Activated T-cell treated with anti-CD3 and anti-CD28 coated beads, Interleukin-2, amount 50 U/mL, for 4 hours (primary cell): ENCODE data around the gene RBM38. TPM values are rescaled to one million over a fixed set of nuclear protein-coding genes. Genes with fewer than 3 reads are reported as not detected.
"Not testable (repeated sequence)": the region's sequence is repeated elsewhere in the genome, so short reads cannot be mapped to it uniquely, and the experiment has no call there.

ENCODE experiments used
- ATAC-seq, 2 donors: fragments of 200-7000 bp; cut with Tn5 transposase; one replicate each; pipeline ENCODE4 v1.10.0; 2021
- DNase-seq: peaks from one replicate; pipeline ENCODE4 v3.0.0-alpha.2; 2020
- H3K27me3 Mint-ChIP-seq: one replicate; pipeline ENCODE4 v1.8.0; 2021; ENCODE audit warnings: low read depth, mixed read lengths
- H3K36me3 Mint-ChIP-seq: one replicate; pipeline ENCODE4 v1.8.0; 2022; ENCODE audit warnings: mixed read lengths; ENCODE audit not compliant: insufficient read depth
- H3K4me1 Mint-ChIP-seq: one replicate; pipeline ENCODE4 v1.8.0; 2021; ENCODE audit warnings: low read depth, mixed read lengths
- H3K4me3 Mint-ChIP-seq: one replicate; pipeline ENCODE4 v1.8.0; 2021; ENCODE audit warnings: mild to moderate bottlenecking, moderate library complexity, mixed read lengths
- H3K9me3 Mint-ChIP-seq: one replicate; pipeline ENCODE4 v1.8.0; 2021; ENCODE audit warnings: mixed read lengths
- total RNA-seq, 3 donors: library from RNA; stranded (reverse); gene quantifications; one replicate each; pipeline ENCODE4 v1.2.1, GENCODE V29; 2021

RBM38 gene
- total RNA-seq, 3 donors from 2014 or later, result 123 to 172 (median 129) TPM

- Mint-ChIP-seq H3K9me3 (no peaks in the 10 kb centered on the region), H3K36me3 (no peaks in the 10 kb centered on the region), H3K4me1 (peaks cover 31% of the 10 kb centered on the region), H3K4me3 (no peak overlapping the region), H3K27me3 (peaks cover 2% of the 10 kb centered on the region)
- ATAC-seq, result no peak
- DNase-seq, result no peak
Measured at GRCh38 chr20:57422254-57422653, 31.1 kb downstream of the RBM38 start.

DNA sequence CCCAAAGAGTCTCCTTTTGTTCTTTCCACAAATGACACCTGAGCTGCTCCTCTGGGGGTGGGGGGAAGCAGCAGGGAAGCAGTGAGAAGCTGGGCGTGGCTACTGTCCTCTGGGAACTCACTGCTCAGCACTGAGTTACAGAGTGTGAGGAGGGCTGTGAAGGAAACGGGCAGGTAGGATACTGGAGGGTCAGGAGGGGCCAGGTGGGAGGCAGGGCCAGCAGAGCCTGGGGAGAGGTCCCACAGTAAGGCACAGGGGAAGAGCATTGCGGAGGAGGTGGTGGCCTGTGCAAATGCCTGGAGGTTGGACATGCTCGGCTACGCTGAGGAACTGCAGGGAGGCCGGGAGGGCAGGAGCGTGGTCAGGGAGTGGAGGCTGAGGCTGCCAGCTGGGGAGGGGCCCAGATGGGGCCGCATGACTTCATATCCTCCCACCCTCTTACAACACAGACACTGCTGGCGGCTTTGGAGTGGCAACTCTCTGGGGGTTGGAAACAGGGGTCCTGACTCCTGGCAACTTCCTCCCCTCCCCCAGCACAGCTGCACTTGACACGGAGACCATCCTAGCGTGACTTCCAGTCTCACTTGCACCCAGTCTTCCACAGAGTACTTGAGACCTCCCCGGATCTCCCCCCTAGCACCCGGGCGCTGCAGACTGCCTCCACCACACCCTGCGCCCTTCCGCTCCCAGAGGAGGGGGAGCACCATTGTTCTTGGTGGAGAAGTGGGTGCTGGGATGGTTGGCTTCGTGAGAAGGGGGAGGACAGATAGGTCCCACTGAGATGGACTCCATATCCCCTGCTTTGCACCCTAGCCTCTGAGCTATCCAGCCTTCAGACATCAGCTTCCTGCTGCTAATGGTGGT, 34.2 kb downstream of the RBM38 start:
- Mint-ChIP-seq H3K9me3 (no peaks in the 10 kb centered on the region), H3K27me3 (peaks cover 2% of the 10 kb centered on the region), H3K36me3 (no peaks in the 10 kb centered on the region), H3K4me1 (peaks cover 39% of the 10 kb centered on the region), H3K4me3 (no peak overlapping the region)
- ATAC-seq (no peak), DNase-seq (no peak)

DNA sequence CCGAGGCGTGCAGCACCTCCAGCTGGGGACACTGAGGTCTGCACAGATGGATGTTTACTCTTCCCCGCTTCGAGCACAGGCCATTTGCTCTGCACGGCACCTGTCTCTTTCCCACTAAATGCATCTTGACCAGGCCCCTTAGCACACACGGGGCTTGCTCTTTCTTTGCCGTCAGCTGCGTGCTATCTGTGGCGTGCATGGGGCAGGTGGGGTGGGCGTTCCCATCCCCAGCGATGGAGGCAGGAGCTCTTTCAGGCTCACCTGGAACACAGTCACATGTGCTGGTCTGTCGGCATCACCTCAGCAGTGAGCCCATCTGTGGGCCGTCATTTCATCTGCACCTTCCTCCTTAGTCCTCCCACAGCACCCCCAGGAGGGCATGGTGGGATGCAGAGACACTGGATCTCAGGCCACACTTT, 35.1 kb downstream of the RBM38 start:
- no peak for ATAC-seq
- H3K9me3 Mint-ChIP-seq, result no peaks in the 10 kb centered on the region

DNA sequence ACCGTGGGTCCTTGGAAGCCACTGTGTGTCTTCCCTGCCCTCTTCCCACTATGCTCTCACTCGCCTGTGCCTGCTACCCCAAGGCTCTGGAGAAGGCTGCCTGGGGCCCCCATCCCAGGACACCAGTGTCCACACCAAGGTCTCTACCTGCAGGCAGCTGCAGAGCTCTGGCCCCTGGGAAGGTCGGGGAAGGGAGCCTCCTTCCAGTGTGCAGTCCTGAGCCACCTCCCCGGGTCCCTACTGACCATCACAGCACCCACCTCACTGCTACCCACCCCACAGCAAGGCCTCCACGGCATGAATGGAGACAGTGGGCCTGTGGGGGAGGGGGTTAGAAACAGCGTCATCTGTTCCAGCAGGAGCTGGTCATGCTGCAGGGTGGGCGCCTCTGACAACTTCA, 35.6 kb downstream of the RBM38 start:
- H3K4me3 Mint-ChIP-seq, result no peak overlapping the region
- no peaks in the 10 kb centered on the region for H3K9me3 Mint-ChIP-seq

More for the DNA sequence above, 35.1 kb downstream of the RBM38 start:
- H3K4me3 Mint-ChIP-seq, result no peak overlapping the region
- H3K27me3 Mint-ChIP-seq, result peaks cover 2% of the 10 kb centered on the region
- DNase-seq, result no peak
- H3K36me3 Mint-ChIP-seq, result no peaks in the 10 kb centered on the region
- H3K4me1 Mint-ChIP-seq, result peaks cover 42% of the 10 kb centered on the region

GRCh38 chr20:57428324-57429158, 37.3 kb downstream of the RBM38 start:
- Mint-ChIP-seq H3K4me1 (peaks cover 62% of the 10 kb centered on the region), H3K4me3 (no peak overlapping the region), H3K9me3 (no peaks in the 10 kb centered on the region), H3K36me3 (no peaks in the 10 kb centered on the region), H3K27me3 (peaks cover 2% of the 10 kb centered on the region)
- ATAC-seq, result no peak
- DNase-seq, result no peak

More for the DNA sequence above, 35.6 kb downstream of the RBM38 start:
- H3K27me3 Mint-ChIP-seq, result peaks cover 2% of the 10 kb centered on the region
- DNase-seq (no peak), ATAC-seq (no peak)
- H3K4me1 Mint-ChIP-seq, result peaks cover 47% of the 10 kb centered on the region
- H3K36me3 Mint-ChIP-seq, result no peaks in the 10 kb centered on the region

GRCh38 chr20:57429159-57429496, 37.9 kb downstream of the RBM38 start:
- no peak for ATAC-seq
- Mint-ChIP-seq H3K27me3 (peaks cover 2% of the 10 kb centered on the region), H3K9me3 (no peaks in the 10 kb centered on the region), H3K36me3 (no peaks in the 10 kb centered on the region), H3K4me1 (peaks cover 64% of the 10 kb centered on the region), H3K4me3 (no peak overlapping the region)
- no peak for DNase-seq

DNA sequence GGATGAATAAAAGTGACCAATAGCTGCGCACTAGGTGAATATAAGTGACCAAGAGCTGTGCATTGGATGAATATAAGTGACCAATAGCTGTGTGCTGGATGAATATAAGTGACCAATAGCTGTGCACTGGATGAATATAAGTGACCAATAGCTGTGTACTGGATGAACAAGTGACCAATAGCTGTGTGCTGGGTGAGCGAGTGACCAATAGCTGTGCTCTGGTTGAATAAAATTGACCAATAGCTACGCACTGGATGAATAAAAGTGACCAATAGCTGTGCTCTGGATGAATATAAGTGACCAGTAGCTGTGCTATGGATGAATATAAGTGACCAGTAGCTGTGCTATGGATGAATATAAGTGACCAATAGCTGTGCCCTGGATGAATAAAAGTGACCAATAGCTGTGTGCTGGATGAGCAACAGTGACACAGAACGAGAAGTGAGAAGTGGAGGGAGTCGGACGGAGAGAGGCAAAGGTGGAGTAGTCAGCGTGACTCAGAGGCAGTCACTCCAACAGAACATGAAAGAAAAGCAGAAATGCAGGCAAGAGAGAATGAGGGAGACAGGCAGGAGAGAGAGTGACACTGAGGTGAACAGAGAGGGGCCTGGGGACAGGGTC, 38.5 kb downstream of the RBM38 start:
- H3K36me3 Mint-ChIP-seq, result no peaks in the 10 kb centered on the region
- H3K4me1 Mint-ChIP-seq, result peaks cover 66% of the 10 kb centered on the region
- no peaks in the 10 kb centered on the region for H3K9me3 Mint-ChIP-seq
- ATAC-seq (no peak), DNase-seq (no peak)
- H3K4me3 Mint-ChIP-seq, result peak overlapping the region; percentile 19
- H3K27me3 Mint-ChIP-seq, result peaks cover 2% of the 10 kb centered on the region

- H3K27me3 Mint-ChIP-seq, ATAC-seq, H3K9me3 Mint-ChIP-seq, H3K4me3 Mint-ChIP-seq, DNase-seq, H3K36me3 Mint-ChIP-seq: not testable (repeated sequence)
- peaks cover 68% of the 10 kb centered on the region for H3K4me1 Mint-ChIP-seq
Measured at GRCh38 chr20:57430201-57430596, 39.0 kb downstream of the RBM38 start.

- H3K27me3 Mint-ChIP-seq, result peaks cover 2% of the 10 kb centered on the region
- DNase-seq (no peak), ATAC-seq (no peak)
- no peaks in the 10 kb centered on the region for H3K9me3 Mint-ChIP-seq
- H3K36me3 Mint-ChIP-seq, result no peaks in the 10 kb centered on the region
- no peak overlapping the region for H3K4me3 Mint-ChIP-seq
- peaks cover 69% of the 10 kb centered on the region for H3K4me1 Mint-ChIP-seq
Measured at GRCh38 chr20:57431539-57431835, 40.3 kb downstream of the RBM38 start.

GRCh38 chr20:57432480-57432861, 41.3 kb downstream of the RBM38 start:
- no peaks in the 10 kb centered on the region for H3K36me3 Mint-ChIP-seq
- DNase-seq (no peak), ATAC-seq (no peak)
- no peaks in the 10 kb centered on the region for H3K9me3 Mint-ChIP-seq
- no peaks in the 10 kb centered on the region for H3K27me3 Mint-ChIP-seq
- peaks cover 61% of the 10 kb centered on the region for H3K4me1 Mint-ChIP-seq
- H3K4me3 Mint-ChIP-seq, result peak overlapping the region; percentile 54

DNA sequence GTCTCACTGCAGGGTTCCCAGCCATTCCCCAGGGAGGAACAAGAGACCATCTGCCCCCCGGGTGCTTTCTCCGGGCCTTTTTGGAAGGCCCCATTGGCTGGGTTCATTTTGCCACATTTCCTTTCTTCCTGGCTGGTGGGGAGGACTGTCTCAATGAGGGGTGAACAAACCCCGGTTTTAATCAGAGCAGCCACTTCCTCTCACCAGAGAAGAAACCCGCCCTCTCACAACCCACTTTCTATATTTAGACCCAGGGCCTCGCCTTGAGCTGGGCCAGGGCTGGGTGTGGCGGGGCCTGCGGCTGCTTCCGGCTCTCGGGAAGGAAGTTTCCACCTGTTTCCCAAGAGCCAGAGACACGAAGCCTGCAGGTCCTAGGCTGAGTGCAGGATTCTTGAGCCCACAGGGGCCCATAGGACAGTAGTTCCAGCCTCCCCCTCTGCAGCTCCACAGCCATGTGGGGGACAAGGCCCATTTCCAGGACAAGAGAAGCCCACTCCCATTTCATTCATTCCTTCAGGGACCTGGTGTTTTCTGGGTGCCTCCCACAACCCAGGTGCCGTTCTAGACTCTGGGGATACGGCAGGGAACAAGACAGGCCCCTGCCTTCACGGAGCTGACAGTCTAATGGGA, 41.8 kb downstream of the RBM38 start:
- H3K4me1 Mint-ChIP-seq, result peaks cover 61% of the 10 kb centered on the region
- H3K4me3 Mint-ChIP-seq, result peak overlapping the region; percentile 54
- ATAC-seq (peak; percentile 81 to 85), DNase-seq (peak; percentile 41)
- no peaks in the 10 kb centered on the region for H3K27me3 Mint-ChIP-seq
- no peaks in the 10 kb centered on the region for H3K36me3 Mint-ChIP-seq
- no peaks in the 10 kb centered on the region for H3K9me3 Mint-ChIP-seq

DNA sequence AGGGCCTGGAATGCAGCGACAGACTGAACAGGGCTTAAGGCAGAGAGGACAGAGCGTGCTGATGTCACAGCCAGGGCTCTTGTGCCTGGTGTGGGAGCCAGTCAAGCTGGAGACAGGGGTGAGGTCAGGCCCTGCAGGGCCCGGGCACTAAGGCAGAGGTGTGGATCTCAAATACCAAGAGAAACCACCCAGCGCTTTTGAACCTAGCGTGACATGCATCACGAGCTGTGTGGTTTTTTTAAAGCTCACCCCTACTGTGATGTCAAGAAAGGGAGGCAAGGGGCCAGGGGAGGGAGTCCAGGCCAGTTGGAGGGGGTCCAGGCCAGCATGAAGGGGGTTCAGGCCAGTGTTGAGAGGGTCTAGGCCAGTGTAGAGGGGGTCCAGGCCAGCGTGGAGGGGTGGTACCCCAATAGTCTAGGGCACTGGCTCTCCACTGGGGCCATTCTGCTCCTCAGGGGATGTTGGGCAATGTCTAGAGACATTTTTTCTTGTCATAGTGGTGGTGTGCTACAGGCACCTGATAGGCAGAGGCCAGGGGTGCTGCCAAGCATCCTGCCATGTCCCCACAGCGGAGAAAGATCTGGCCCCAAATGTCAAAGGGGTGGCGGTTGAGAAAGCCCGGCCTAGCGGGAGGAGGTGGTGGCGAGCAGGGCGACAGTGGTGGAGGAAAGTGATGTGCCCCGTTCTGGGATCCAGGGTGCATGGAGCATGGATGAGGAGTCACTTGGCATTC, 42.6 kb downstream of the RBM38 start:
- Mint-ChIP-seq H3K4me1 (peaks cover 63% of the 10 kb centered on the region), H3K4me3 (peak overlapping the region; percentile 13), H3K36me3 (no peaks in the 10 kb centered on the region), H3K27me3 (no peaks in the 10 kb centered on the region), H3K9me3 (no peaks in the 10 kb centered on the region)
- DNase-seq (no peak), ATAC-seq (peak; percentile 31 to 37)

GRCh38 chr20:57434390-57434700, 43.1 kb downstream of the RBM38 start:
- Mint-ChIP-seq H3K4me3 (no peak overlapping the region), H3K27me3 (no peaks in the 10 kb centered on the region)
- DNase-seq, result no peak

GRCh38 chr20:57435105-57435497, 43.9 kb downstream of the RBM38 start:
- no peaks in the 10 kb centered on the region for H3K27me3 Mint-ChIP-seq
- no peaks in the 10 kb centered on the region for H3K9me3 Mint-ChIP-seq
- no peak overlapping the region for H3K4me3 Mint-ChIP-seq
- no peak for DNase-seq
- no peaks in the 10 kb centered on the region for H3K36me3 Mint-ChIP-seq
- peaks cover 54% of the 10 kb centered on the region for H3K4me1 Mint-ChIP-seq
- no peak for ATAC-seq

More at GRCh38 chr20:57434390-57434700, 43.1 kb downstream of the RBM38 start:
- no peak for ATAC-seq
- Mint-ChIP-seq H3K4me1 (peaks cover 61% of the 10 kb centered on the region), H3K36me3 (no peaks in the 10 kb centered on the region), H3K9me3 (no peaks in the 10 kb centered on the region)
